IMR-90 (cell line): ENCODE results near the gene GAD2. TPM values are rescaled to one million over a fixed set of nuclear protein-coding genes. Genes with fewer than 3 reads are reported as not detected.

ENCODE experiments used
- ATAC-seq: fragments of 200-7000 bp; cut with Tn5 transposase; 2 replicates; pipeline ENCODE4 v1.9.1; 2020; ENCODE audit warnings: low read depth, mild to moderate bottlenecking, moderate library complexity
- BruUV-seq: library from RNA; stranded (reverse); fragments of 400-500 nt; replicated peaks from 2 replicates; lab custom pipeline; 2021; lab: Mats Ljungman, UMichigan
- CTCF ChIA-PET: fragments of 300-600 bp; formaldehyde crosslinking; extraction: SDS; loops from one replicate; lab custom pipeline; 2021; ENCODE audit warnings: antibody characterized with exemption; lab: Yijun Ruan, JAX
- POLR2A ChIA-PET: fragments of 300-600 bp; sonication (Branson Sonifier 250); formaldehyde crosslinking; loops from one replicate; lab custom pipeline; 2022; ENCODE audit warnings: antibody characterized with exemption; ENCODE audit not compliant: unreplicated experiment; lab: Charles Lee
- DNase-seq: peaks from one replicate; pipeline ENCODE4 v3.0.0; 2013
- H2AFZ ChIP-seq: replicated peaks from 2 replicates; pipeline ENCODE3; 2013; ENCODE audit warnings: low read length, mild to moderate bottlenecking; ENCODE audit not compliant: poor library complexity
- H2AK5ac ChIP-seq: 2 replicates; pipeline ENCODE4 v1.6.1; 2013; ENCODE audit warnings: low read depth, low read length, inconsistent platforms
- H2AK9ac ChIP-seq: replicated peaks from 2 replicates; pipeline ENCODE3; 2013; ENCODE audit warnings: mild to moderate bottlenecking, low read depth, low read length, moderate library complexity; ENCODE audit not compliant: poor library complexity
- H2BK120ac ChIP-seq: 2 replicates; pipeline ENCODE4 v1.6.1; 2013; ENCODE audit warnings: low read depth, low read length, inconsistent platforms
- H2BK15ac ChIP-seq: 3 replicates; pipeline ENCODE4 v1.6.1; 2013; ENCODE audit warnings: low read depth, low read length, inconsistent platforms
- H2BK20ac ChIP-seq: 2 replicates; pipeline ENCODE4 v1.6.1; 2013; ENCODE audit warnings: low read depth, mild to moderate bottlenecking, inconsistent platforms, low read length, moderate library complexity
- H2BK5ac ChIP-seq: 2 replicates; pipeline ENCODE4 v1.6.1; 2013; ENCODE audit warnings: mild to moderate bottlenecking, low read depth, low read length, inconsistent platforms; ENCODE audit not compliant: poor library complexity, severe bottlenecking
- H3K14ac ChIP-seq: replicated peaks from 2 replicates; pipeline ENCODE4 v1.6.1; 2013; ENCODE audit warnings: low read depth, low read length, inconsistent platforms
- H3K18ac ChIP-seq: 2 replicates; pipeline ENCODE4 v1.6.1; 2013; ENCODE audit warnings: low read depth, low read length, control low read depth
- H3K23ac ChIP-seq: 2 replicates; pipeline ENCODE4 v1.6.1; 2013; ENCODE audit warnings: low read depth, low read length, inconsistent platforms
- H3K27ac ChIP-seq: 2 replicates; pipeline ENCODE4 v1.5.1; 2013; ENCODE audit warnings: mild to moderate bottlenecking, control low read depth, low read length; ENCODE audit not compliant: insufficient read depth
- H3K27me3 ChIP-seq: 2 replicates; pipeline ENCODE4 v1.6.1; 2013; ENCODE audit warnings: low read length; ENCODE audit not compliant: control insufficient read depth, insufficient read depth
- H3K36me3 ChIP-seq: 2 replicates; pipeline ENCODE4 v1.6.1; 2013; ENCODE audit warnings: low read length, mixed read lengths; ENCODE audit not compliant: control insufficient read depth, insufficient read depth
- H3K4ac ChIP-seq: 2 replicates; pipeline ENCODE4 v1.6.1; 2013; ENCODE audit warnings: low read depth, low read length, inconsistent platforms
- H3K4me1 ChIP-seq: 2 replicates; pipeline ENCODE4 v1.6.1; 2013; ENCODE audit warnings: low read length, mixed read lengths; ENCODE audit not compliant: control insufficient read depth, insufficient read depth
- H3K4me2 ChIP-seq: 2 replicates; pipeline ENCODE4 v1.6.1; 2013; ENCODE audit warnings: low read depth, mild to moderate bottlenecking, control low read depth, low read length, moderate library complexity
- H3K4me3 ChIP-seq: 2 replicates; pipeline ENCODE4 v1.5.1; 2013; ENCODE audit warnings: low read depth, mild to moderate bottlenecking, control low read depth, low read length, moderate library complexity; ENCODE audit not compliant: insufficient read depth
- H3K56ac ChIP-seq: 2 replicates; pipeline ENCODE4 v1.6.1; 2013; ENCODE audit warnings: low read length, inconsistent platforms; ENCODE audit not compliant: insufficient read depth; ENCODE audit errors: extremely low read depth
- H3K79me1 ChIP-seq, 2 experiments: 2 replicates each; pipeline ENCODE4 v1.6.1; 2013; ENCODE audit warnings: low read length in 2 of 2, inconsistent platforms in 1 of 2, low read depth in 1 of 2
- H3K9ac ChIP-seq: 2 replicates; pipeline ENCODE4 v1.6.1; 2013; ENCODE audit warnings: low read depth, low read length, control low read depth
- H3K9me1 ChIP-seq: 2 replicates; pipeline ENCODE4 v1.6.1; 2013; ENCODE audit warnings: low read length, inconsistent platforms; ENCODE audit not compliant: insufficient read depth
- H3K9me3 ChIP-seq: 2 replicates; pipeline ENCODE4 v1.6.1; 2013; ENCODE audit warnings: low read length; ENCODE audit not compliant: control insufficient read depth, insufficient read depth
- H4K20me1 ChIP-seq: 2 replicates; pipeline ENCODE4 v1.6.1; 2013; ENCODE audit warnings: low read length, inconsistent platforms; ENCODE audit not compliant: insufficient read depth
- H4K5ac ChIP-seq: 2 replicates; pipeline ENCODE4 v1.6.1; 2013; ENCODE audit warnings: mild to moderate bottlenecking, low read depth, low read length, control low read depth
- H4K8ac ChIP-seq, 2 experiments: 2 replicates each; pipeline ENCODE4 v1.6.1; 2013; ENCODE audit warnings: low read depth in 2 of 2, low read length in 2 of 2, control low read depth in 1 of 2, inconsistent platforms in 1 of 2
- H4K91ac ChIP-seq: 2 replicates; pipeline ENCODE4 v1.6.1; 2013; ENCODE audit warnings: low read depth, low read length, inconsistent platforms; ENCODE audit not compliant: insufficient read depth
- MAFK ChIP-seq: IDR thresholded peaks from 2 replicates; pipeline ENCODE4 v1.6.1; 2012; ENCODE audit warnings: low read depth, low read length, improper control_type of control experiment
- WGBS, 2 experiments: methylation state at CpG; one replicate each; pipeline versions ENCODE4 v1.1.5 to v1.1.7; 2013; ENCODE audit warnings: missing lambda C conversion rate in 2 of 2; ENCODE audit not compliant: insufficient read length in 1 of 2; ENCODE audit errors: extremely low coverage in 2 of 2; 5-methylcytosine and 5-hydroxymethylcytosine counted together
- dilution Hi-C: fragments of 300-500 bp; cut with HindIII; formaldehyde crosslinking; loops from one replicate; pipeline ENCODE4 v1.14.3; 2018; ENCODE audit warnings: low sequenced_read_pairs; ENCODE audit not compliant: unreplicated experiment
- in situ Hi-C: fragments of 300-500 bp; cut with MboI; formaldehyde crosslinking; loops from 3 replicates; pipeline ENCODE4 v1.14.3; 2019; ENCODE audit warnings: low sequenced_read_pairs, inconsistent platforms, mixed read lengths
- intact Hi-C: fragments of 100-400 bp; cut with micrococcal nuclease; formaldehyde crosslinking; loops from 2 replicates; pipeline ENCODE4 v1.10.0; 2022
- polyA plus RNA-seq, 3 experiments: library from polyadenylated mRNA; depleted of rRNA; stranded (reverse); fragments of >200 nt; gene quantifications; 2 replicates each; pipeline ENCODE4 v1.2.3, GENCODE V29; 2012; ENCODE audit warnings: low replicate concordance in 1 of 3
- total RNA-seq: library from RNA; depleted of rRNA; stranded (reverse); fragments of >200 nt; gene quantifications from 2 replicates; pipeline ENCODE4 v1.2.3, GENCODE V29; 2012

Gene GAD2
- total and polyA plus RNA-seq, 2 of the 4 experiments (the other 2 are of a cell fraction), result not detected

DNA sequence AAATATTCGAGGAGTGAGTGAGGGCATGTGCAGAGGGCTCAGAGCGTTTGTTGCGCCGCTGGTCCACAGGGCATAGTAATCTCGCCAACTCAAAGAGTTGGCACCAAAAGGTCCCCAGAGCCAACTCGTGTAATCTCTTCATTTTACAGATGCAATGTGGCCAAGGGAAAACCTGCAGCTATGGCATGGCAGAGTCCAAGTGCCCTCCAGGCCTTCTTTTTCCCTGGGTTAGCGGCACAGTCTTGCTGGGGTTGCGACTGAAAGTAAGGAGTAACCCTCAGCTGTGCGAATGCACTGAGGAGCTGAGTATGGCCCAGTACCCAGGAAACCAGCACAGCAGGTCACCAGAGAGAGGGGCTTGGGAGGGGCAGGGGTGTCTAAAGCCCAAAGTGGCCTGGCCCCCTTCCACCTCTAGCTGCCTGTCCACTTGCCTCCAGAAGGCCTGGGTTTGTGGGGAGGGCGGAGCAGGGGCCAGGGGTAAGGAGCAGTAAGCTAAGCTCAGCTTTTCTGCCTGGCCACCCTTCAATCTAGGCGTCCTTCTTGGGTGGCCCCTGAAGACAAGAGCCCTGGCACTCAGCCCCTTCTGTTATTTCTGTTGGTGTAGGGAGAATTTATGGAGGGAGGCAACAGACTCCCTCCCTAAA is 3.3 kb upstream of the GAD2 start:
- Histone ChIP-seq H2AK9ac (no peak overlapping the region), H3K27ac (no peak overlapping the region), H3K9ac (no peak overlapping the region), H2BK20ac (no peak overlapping the region), H3K4me2 (no peak overlapping the region), H3K79me1 (no peaks in the 10 kb centered on the region), H3K27me3 (no peaks in the 10 kb centered on the region; the same call in 1 of the 2 replicates), H3K18ac (no peak overlapping the region), H2AFZ (no peak overlapping the region), H2BK120ac (no peak overlapping the region), H4K8ac (no peak overlapping the region), H3K14ac (no peak overlapping the region), H3K4me3 (no peak overlapping the region), H3K4me1 (no peaks in the 10 kb centered on the region), H3K23ac (no peak overlapping the region), H2BK5ac (no peak overlapping the region), H3K9me3 (peaks cover 5% of the 10 kb centered on the region; the same call in 1 of the 2 replicates), H2BK15ac (no peak overlapping the region), H4K5ac (no peak overlapping the region), H2AK5ac (no peak overlapping the region), H4K20me1 (no peaks in the 10 kb centered on the region), H3K4ac (no peak overlapping the region), H3K9me1 (no peaks in the 10 kb centered on the region), H4K91ac (no peak overlapping the region), H3K36me3 (no peaks in the 10 kb centered on the region), H3K56ac (no peak overlapping the region)
- ATAC-seq (no peak), DNase-seq (no peak)
- 10% methylated on average over 5 of the region's 11 CpGs; no CpG with 5 or more reads in 1 of the 2 experiments for WGBS, 2 experiments
- ChIA-PET CTCF (no interaction called here), POLR2A (no interaction called here)
- no peak for TF ChIP-seq MAFK
- intact Hi-C loops (no loop called here), in situ Hi-C loops (no loop called here), dilution Hi-C loops (no loop called here)
- BruUV-seq, result no TSS peak
